ENCODE data around the gene ZNF827. TPM values are rescaled to one million over a fixed set of nuclear protein-coding genes. Genes with fewer than 3 reads are reported as not detected.

The ZNF827 gene, protein sequence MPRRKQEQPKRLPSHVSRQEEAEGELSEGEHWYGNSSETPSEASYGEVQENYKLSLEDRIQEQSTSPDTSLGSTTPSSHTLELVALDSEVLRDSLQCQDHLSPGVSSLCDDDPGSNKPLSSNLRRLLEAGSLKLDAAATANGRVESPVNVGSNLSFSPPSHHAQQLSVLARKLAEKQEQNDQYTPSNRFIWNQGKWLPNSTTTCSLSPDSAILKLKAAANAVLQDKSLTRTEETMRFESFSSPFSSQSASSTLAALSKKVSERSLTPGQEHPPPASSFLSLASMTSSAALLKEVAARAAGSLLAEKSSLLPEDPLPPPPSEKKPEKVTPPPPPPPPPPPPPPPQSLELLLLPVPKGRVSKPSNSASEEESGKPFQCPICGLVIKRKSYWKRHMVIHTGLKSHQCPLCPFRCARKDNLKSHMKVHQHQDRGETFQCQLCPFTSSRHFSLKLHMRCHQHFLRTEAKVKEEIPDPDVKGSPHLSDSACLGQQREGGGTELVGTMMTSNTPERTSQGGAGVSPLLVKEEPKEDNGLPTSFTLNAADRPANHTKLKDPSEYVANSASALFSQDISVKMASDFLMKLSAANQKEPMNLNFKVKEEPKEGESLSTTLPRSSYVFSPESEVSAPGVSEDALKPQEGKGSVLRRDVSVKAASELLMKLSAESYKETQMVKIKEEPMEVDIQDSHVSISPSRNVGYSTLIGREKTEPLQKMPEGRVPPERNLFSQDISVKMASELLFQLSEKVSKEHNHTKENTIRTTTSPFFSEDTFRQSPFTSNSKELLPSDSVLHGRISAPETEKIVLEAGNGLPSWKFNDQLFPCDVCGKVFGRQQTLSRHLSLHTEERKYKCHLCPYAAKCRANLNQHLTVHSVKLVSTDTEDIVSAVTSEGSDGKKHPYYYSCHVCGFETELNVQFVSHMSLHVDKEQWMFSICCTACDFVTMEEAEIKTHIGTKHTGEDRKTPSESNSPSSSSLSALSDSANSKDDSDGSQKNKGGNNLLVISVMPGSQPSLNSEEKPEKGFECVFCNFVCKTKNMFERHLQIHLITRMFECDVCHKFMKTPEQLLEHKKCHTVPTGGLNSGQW
- 13.7 and 14.0 TPM in 2 replicates for total RNA-seq

DNA sequence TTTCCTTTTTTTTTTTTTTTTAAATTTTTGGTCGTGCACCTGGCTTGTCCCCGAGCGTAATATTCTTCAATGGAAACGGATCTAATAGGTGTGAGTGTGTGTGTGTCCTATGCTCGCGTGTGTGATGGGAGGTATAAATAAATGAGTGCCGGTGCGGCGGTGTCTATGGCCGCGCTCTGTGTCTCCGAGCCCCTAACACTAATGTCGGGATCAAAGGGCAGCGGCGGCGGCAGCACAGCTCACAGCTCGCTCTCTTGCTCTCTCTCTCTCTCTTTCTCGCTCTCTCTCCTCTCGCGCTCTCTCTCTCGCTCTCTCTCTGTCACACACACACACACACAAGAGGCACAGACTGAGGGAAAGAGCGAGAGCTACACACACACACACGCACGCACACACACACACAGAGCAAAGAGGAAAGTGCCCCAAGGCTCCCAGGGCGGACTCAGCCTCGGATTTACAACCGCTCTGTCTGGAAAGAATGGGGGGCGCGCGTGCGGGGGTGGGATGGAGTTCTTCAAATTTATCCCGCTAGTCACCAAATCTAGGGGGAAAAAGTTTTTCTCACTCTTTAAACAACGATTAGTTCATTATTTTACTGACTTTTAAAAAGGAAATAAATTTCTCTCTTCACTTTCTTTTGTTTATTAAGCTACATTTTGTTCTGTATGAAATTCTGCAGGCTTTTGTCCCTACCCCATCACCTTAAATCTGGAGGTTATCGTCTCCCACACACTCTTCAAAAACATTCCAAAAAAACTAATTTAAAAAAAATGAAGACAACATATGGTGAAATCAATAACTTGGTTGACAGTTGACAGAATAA lies at the start of gene ZNF827:
Gene ZNF827 (minus strand): TSS at position 206 of the 823 bp plus-strand sequence. CDS start 416 bp downstream, outside the sequence.

Small RNAs within 50 kb of the gene (small RNA-seq; reads per million reads assigned to genes)
- not detected for gene RF00019 (ENCODE audit: low replicate concordance)

Other genes with a start within 250 kb of the ZNF827 start
- gene LSM6, start 236.9 kb upstream of the ZNF827 start, total RNA-seq: 16.4 and 36.4 TPM in 2 replicates